Urothelium cell line (cell line): ENCODE data around the gene RAB7A.
"Not testable (repeated sequence)": the region's sequence is repeated elsewhere in the genome, so short reads cannot be mapped to it uniquely, and the experiment has no call there.

Experiments
- DNase-seq: peaks from one replicate; pipeline ENCODE4 v3.0.0; 2011; ENCODE audit warnings: low spot score, mixed read lengths
- FAIRE-seq: peaks from 2 replicates; lab custom pipeline; 2011; peaks lifted over from hg19 to GRCh38; lab: Jason Lieb, UNC

Gene RAB7A

GRCh38 chr3:128749561-128749960, 23.6 kb downstream of the RAB7A start:
- FAIRE-seq, DNase-seq: not testable (repeated sequence)

GRCh38 chr3:128753715-128754114, 27.7 kb downstream of the RAB7A start:
- DNase-seq (no peak), FAIRE-seq (no peak)

GRCh38 chr3:128760042-128760441, 34.1 kb downstream of the RAB7A start:
- DNase-seq: no peak
- FAIRE-seq: no peak

- DNase-seq (no peak), FAIRE-seq (no peak)
Observed at GRCh38 chr3:128760881-128761280, 34.9 kb downstream of the RAB7A start.

GRCh38 chr3:128761392-128761791, 35.4 kb downstream of the RAB7A start:
- FAIRE-seq (no peak), DNase-seq (no peak)

GRCh38 chr3:128763967-128764366, 38.0 kb downstream of the RAB7A start:
- FAIRE-seq: no peak
- DNase-seq: no peak

- FAIRE-seq: no peak
- DNase-seq: no peak
Observed at GRCh38 chr3:128764863-128765262, 38.9 kb downstream of the RAB7A start.

- FAIRE-seq: no peak
- no peak for DNase-seq
Observed at GRCh38 chr3:128767094-128767750, 41.2 kb downstream of the RAB7A start.

GRCh38 chr3:128768471-128768870, 42.5 kb downstream of the RAB7A start:
- FAIRE-seq: no peak
- DNase-seq: no peak

- DNase-seq: no peak
- FAIRE-seq: no peak
Observed at GRCh38 chr3:128770387-128770786, 44.4 kb downstream of the RAB7A start.

GRCh38 chr3:128773189-128773588, 47.2 kb downstream of the RAB7A start:
- FAIRE-seq, DNase-seq: not testable (repeated sequence)

GRCh38 chr3:128773592-128773991, 47.6 kb downstream of the RAB7A start:
- not testable (repeated sequence) for FAIRE-seq, DNase-seq

- no peak for DNase-seq
- FAIRE-seq: no peak
Observed at GRCh38 chr3:128775241-128775640, 49.3 kb downstream of the RAB7A start.

GRCh38 chr3:128775906-128776542, 50.0 kb downstream of the RAB7A start:
- no peak for FAIRE-seq

GRCh38 chr3:128780101-128780837, 54.3 kb downstream of the RAB7A start:
- FAIRE-seq: no peak

More at GRCh38 chr3:128775906-128776542, 50.0 kb downstream of the RAB7A start:
- DNase-seq: no peak

GRCh38 chr3:128781164-128781563, 55.2 kb downstream of the RAB7A start:
- FAIRE-seq (no peak), DNase-seq (no peak)

More at GRCh38 chr3:128780101-128780837, 54.3 kb downstream of the RAB7A start:
- DNase-seq: no peak

- DNase-seq (no peak), FAIRE-seq (no peak)
Observed at GRCh38 chr3:128782282-128783146, 56.5 kb downstream of the RAB7A start.

GRCh38 chr3:128783774-128784173, 57.8 kb downstream of the RAB7A start:
- no peak for DNase-seq
- FAIRE-seq: no peak

GRCh38 chr3:128784232-128784631, 58.2 kb downstream of the RAB7A start:
- no peak for FAIRE-seq
- DNase-seq: no peak

- DNase-seq: no peak
- FAIRE-seq: no peak
Observed at GRCh38 chr3:128784843-128785242, 58.9 kb downstream of the RAB7A start.
